Lung (tissue), 12 donors: ENCODE results near the gene ARHGAP8. TPM values are rescaled to one million over a fixed set of nuclear protein-coding genes. Genes with fewer than 3 reads are reported as not detected.
"Not testable (repeated sequence)": the region's sequence is repeated elsewhere in the genome, so short reads cannot be mapped to it uniquely, and the experiment has no call there.

ENCODE experiments used
- ATAC-seq: fragments of 200-7000 bp; cut with Tn5 transposase; one replicate; pipeline ENCODE4 v1.9.1; 2020; ENCODE audit warnings: moderate number of reproducible peaks; ENCODE audit not compliant: insufficient read depth, low FRiP score
- DNase-seq, 3 donors: peaks; one replicate each; pipeline ENCODE4 v3.0.0-alpha.2; 2013 to 2017
- H3K27ac ChIP-seq, 2 donors: one replicate each; pipeline ENCODE4 v1.5.1; 2013; ENCODE audit warnings: mild to moderate bottlenecking in 2 of 2, moderate library complexity in 2 of 2, control low read depth in 1 of 2, inconsistent platforms in 1 of 2, low read depth in 1 of 2, low read length in 1 of 2
- H3K27me3 ChIP-seq, 3 donors: one replicate each; pipeline ENCODE4 v1.5.1; 2013; ENCODE audit warnings: low read length in 2 of 3; ENCODE audit not compliant: control insufficient read depth in 3 of 3, insufficient read depth in 3 of 3
- H3K36me3 ChIP-seq, 4 donors: one replicate each; pipeline ENCODE4 v1.5.1; 2013; ENCODE audit warnings: low read length in 4 of 4, mild to moderate bottlenecking in 1 of 4, moderate library complexity in 1 of 4; ENCODE audit not compliant: control insufficient read depth in 4 of 4, insufficient read depth in 4 of 4
- H3K4me1 ChIP-seq, 5 donors: one replicate each; pipeline ENCODE4 v1.5.1; 2013; ENCODE audit warnings: low read length in 5 of 5, mild to moderate bottlenecking in 2 of 5, moderate library complexity in 1 of 5; ENCODE audit not compliant: control insufficient read depth in 5 of 5, insufficient read depth in 5 of 5
- H3K4me3 ChIP-seq: one replicate; pipeline ENCODE4 v1.5.1; 2013; ENCODE audit warnings: mild to moderate bottlenecking, control low read depth, moderate library complexity
- H3K9ac ChIP-seq, 2 donors: one replicate each; pipeline ENCODE4 v1.5.1; 2013; ENCODE audit warnings: low read length in 2 of 2, control low read depth in 1 of 2; ENCODE audit not compliant: insufficient read depth in 1 of 2
- H3K9me3 ChIP-seq, 4 donors: one replicate each; pipeline ENCODE4 v1.5.1; 2013; ENCODE audit warnings: low read length in 3 of 4, mild to moderate bottlenecking in 1 of 4, moderate library complexity in 1 of 4; ENCODE audit not compliant: control insufficient read depth in 4 of 4, insufficient read depth in 3 of 4
- CTCF ChIP-seq: IDR thresholded peaks from 2 replicates; pipeline ENCODE4 v1.5.1; 2012; ENCODE audit warnings: mild to moderate bottlenecking; ENCODE audit errors: control extremely low read depth, extremely low read depth
- WGBS, 2 donors: extraction: QIAGEN DNeasy Blood & Tissue Kit; methylation state at CpG; one replicate each; pipeline ENCODE4 v1.1.7; 2013; 5-methylcytosine and 5-hydroxymethylcytosine counted together
- polyA plus RNA-seq, 2 donors: library from polyadenylated mRNA; stranded (reverse); fragments of 200-250 nt; gene quantifications; one replicate each; pipeline ENCODE4 v1.2.1, GENCODE V29; 2013
- total RNA-seq, 2 donors: library from RNA; depleted of rRNA in 1 of 2; stranded (reverse); fragments of >200 nt in 1 of 2; gene quantifications; one replicate each; pipeline ENCODE4 v1.2.1, GENCODE V29; 2014 to 2021
- donor health status: control.
- donor health status: control.
- donor health status: Bipolar disorder and iron deficiency.
- donor health status: healthy.
- donor health status: DM: yes; HTN: yes; CAD: no.

The ARHGAP8 gene
- total and polyA plus RNA-seq, 4 donors: 6.8 to 21.6 (median 16.5) TPM

- no peak for TF ChIP-seq CTCF
- H3K9me3 ChIP-seq: peaks cover 0 to 22% (median 11%) of the 10 kb centered on the region in 4 donors
- peak in 2 of 3 donors; percentile 7 to 36 for DNase-seq
Observed at GRCh38 chr22:44901301-44901700, 148.9 kb downstream of the ARHGAP8 start.

DNA sequence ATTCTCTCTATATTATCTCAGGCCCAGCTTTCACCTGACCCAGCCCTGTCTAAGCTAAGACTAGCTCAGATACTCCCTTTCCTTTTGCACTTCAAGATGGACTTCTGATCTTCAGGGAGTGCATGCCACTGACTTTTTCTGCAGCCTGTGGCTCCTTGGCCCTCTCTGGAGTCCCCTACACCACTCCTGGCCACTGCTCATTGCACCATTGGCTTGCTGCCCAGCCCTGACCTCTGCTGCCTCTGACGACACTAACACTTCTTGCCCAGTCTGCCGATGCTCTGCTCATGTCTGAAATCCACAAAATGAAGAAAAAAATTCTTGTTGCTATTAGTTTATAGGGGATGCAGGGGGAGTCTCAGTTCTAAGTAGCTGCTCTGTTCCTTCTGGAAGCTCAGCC is 150.8 kb downstream of the ARHGAP8 start:
- not testable (repeated sequence) for H3K27me3 ChIP-seq, ATAC-seq, DNase-seq, H3K4me1 ChIP-seq, H3K9ac ChIP-seq, H3K27ac ChIP-seq, H3K36me3 ChIP-seq, H3K4me3 ChIP-seq
- WGBS, 2 donors: no CpG with 5 or more reads among the region's 2 CpGs
- H3K9me3 ChIP-seq: peaks cover 0 to 17% (median 11%) of the 10 kb centered on the region in 4 donors

More at GRCh38 chr22:44901301-44901700, 148.9 kb downstream of the ARHGAP8 start:
- Histone ChIP-seq H3K36me3 (no peaks in the 10 kb centered on the region), H3K27me3 (no peaks in the 10 kb centered on the region), H3K27ac (no peak overlapping the region), H3K4me3 (no peak overlapping the region), H3K4me1 (peaks cover 0 to 8% (median 0%) of the 10 kb centered on the region in 5 donors), H3K9ac (no peak overlapping the region)
- 65 to 66% methylated on average over 2 of the region's 2 CpGs for WGBS, 2 donors
- no peak for ATAC-seq

- not testable (repeated sequence) for H3K27me3 ChIP-seq, H3K4me3 ChIP-seq, H3K4me1 ChIP-seq, H3K27ac ChIP-seq, H3K36me3 ChIP-seq, H3K9ac ChIP-seq, ATAC-seq
- DNase-seq: peak in 1 of 3 donors; percentile 7
- peaks cover 0 to 20% (median 11%) of the 10 kb centered on the region in 4 donors for H3K9me3 ChIP-seq
- 51 to 59% methylated on average over 3 of the region's 5 CpGs for WGBS, 2 donors
Observed at GRCh38 chr22:44904492-44905152, 152.2 kb downstream of the ARHGAP8 start.

- peaks cover 0 to 8% (median 0%) of the 10 kb centered on the region in 5 donors for H3K4me1 ChIP-seq
- 82 to 86% methylated on average over 21 of the region's 21 CpGs for WGBS, 2 donors
- H3K27me3 ChIP-seq: no peaks in the 10 kb centered on the region
- H3K36me3 ChIP-seq: peaks cover 0 to 2% (median 0%) of the 10 kb centered on the region in 4 donors
- no peak for DNase-seq
- H3K9me3 ChIP-seq: peaks cover 0 to 22% (median 5%) of the 10 kb centered on the region in 4 donors
- no peak for ATAC-seq
- H3K27ac ChIP-seq: no peak overlapping the region
- H3K9ac ChIP-seq: no peak overlapping the region
- no peak overlapping the region for H3K4me3 ChIP-seq
- no peak for TF ChIP-seq CTCF
Observed at GRCh38 chr22:44906248-44906936, 154.0 kb downstream of the ARHGAP8 start.
